LoVo (cell line): ENCODE data around the gene PPP1R2.
"Not testable (repeated sequence)": the region's sequence is repeated elsewhere in the genome, so short reads cannot be mapped to it uniquely, and the experiment has no call there.

Experiments used
- DNase-seq: peaks from one replicate; pipeline ENCODE4 v3.0.0-alpha.2; 2016; ENCODE audit warnings: low spot score

The PPP1R2 gene

GRCh38 chr3:195542698-195543499 lies at the start of gene PPP1R2:
PPP1R2 (minus strand) TSS chr3:195543325; CDS start chr3:195543025, 300 bp downstream.
- DNase-seq: peak; percentile 93

- DNase-seq: no peak
Observed at GRCh38 chr3:195591852-195592251, 48.7 kb upstream of the PPP1R2 start.

GRCh38 chr3:195591220-195591619 lies 48.1 kb upstream of the PPP1R2 start:
- no peak for DNase-seq

GRCh38 chr3:195590381-195590780 lies 47.3 kb upstream of the PPP1R2 start:
- not testable (repeated sequence) for DNase-seq

- DNase-seq: not testable (repeated sequence)
Observed at GRCh38 chr3:195589796-195590195, 46.7 kb upstream of the PPP1R2 start.

GRCh38 chr3:195587824-195588223 lies 44.7 kb upstream of the PPP1R2 start:
- DNase-seq: no peak

- no peak for DNase-seq
Observed at GRCh38 chr3:195587406-195587805, 44.3 kb upstream of the PPP1R2 start.

GRCh38 chr3:195584543-195584870 lies 41.4 kb upstream of the PPP1R2 start:
- no peak for DNase-seq

- peak; percentile 31 for DNase-seq
Observed at GRCh38 chr3:195583831-195584542, 40.9 kb upstream of the PPP1R2 start, which contains the start of gene APOD. APOD (minus strand) TSS chr3:195583940; CDS start chr3:195579461, 4,479 bp downstream.

- DNase-seq: no peak
Observed at GRCh38 chr3:195582947-195583346, 39.8 kb upstream of the PPP1R2 start.

- no peak for DNase-seq
Observed at GRCh38 chr3:195580744-195581443, 37.8 kb upstream of the PPP1R2 start.

- DNase-seq: no peak
Observed at GRCh38 chr3:195579281-195579680, 36.2 kb upstream of the PPP1R2 start.

- DNase-seq: no peak
Observed at GRCh38 chr3:195578565-195578964, 35.4 kb upstream of the PPP1R2 start.

- DNase-seq: no peak
Observed at GRCh38 chr3:195577645-195578177, 34.6 kb upstream of the PPP1R2 start.

GRCh38 chr3:195574497-195575304 lies 31.6 kb upstream of the PPP1R2 start:
- DNase-seq: no peak

GRCh38 chr3:195573611-195574496 lies 30.7 kb upstream of the PPP1R2 start:
- no peak for DNase-seq

- no peak for DNase-seq
Observed at GRCh38 chr3:195571361-195571760, 28.2 kb upstream of the PPP1R2 start.

GRCh38 chr3:195570912-195571311 lies 27.8 kb upstream of the PPP1R2 start:
- DNase-seq: no peak

GRCh38 chr3:195570344-195570743 lies 27.2 kb upstream of the PPP1R2 start:
- DNase-seq: no peak

GRCh38 chr3:195568630-195569029 lies 25.5 kb upstream of the PPP1R2 start:
- DNase-seq: no peak

GRCh38 chr3:195566797-195567196 lies 23.7 kb upstream of the PPP1R2 start:
- DNase-seq: no peak
